ENCODE results near the gene FSTL5. TPM values are rescaled to one million over a fixed set of nuclear protein-coding genes. Genes with fewer than 3 reads are reported as not detected.

FSTL5 gene
- total and polyA plus RNA-seq, 8 donors = 0.08 to 1.9 (median 0.16) TPM

- 68 to 79% methylated on average over 1 of the region's 1 CpG for WGBS, 2 donors
- DNase-seq = no peak
- Histone ChIP-seq H3K27ac (no peak overlapping the region), H3K4me3 (no peak overlapping the region), H3K9me3 (no peaks in the 10 kb centered on the region), H3K36me3 (no peaks in the 10 kb centered on the region), H3K27me3 (no peaks in the 10 kb centered on the region), H3K4me1 (no peaks in the 10 kb centered on the region)
- no peak for FAIRE-seq
- no peak for TF ChIP-seq CTCF (IDR thresholded peaks at IDR 0.05)
- intact Hi-C loops (cut with DNase I) = no loop called here
- ATAC-seq = no peak
These were observed 176.2 kb downstream of the FSTL5 start for GRCh38 chr4:161987611-161988010.

DNA sequence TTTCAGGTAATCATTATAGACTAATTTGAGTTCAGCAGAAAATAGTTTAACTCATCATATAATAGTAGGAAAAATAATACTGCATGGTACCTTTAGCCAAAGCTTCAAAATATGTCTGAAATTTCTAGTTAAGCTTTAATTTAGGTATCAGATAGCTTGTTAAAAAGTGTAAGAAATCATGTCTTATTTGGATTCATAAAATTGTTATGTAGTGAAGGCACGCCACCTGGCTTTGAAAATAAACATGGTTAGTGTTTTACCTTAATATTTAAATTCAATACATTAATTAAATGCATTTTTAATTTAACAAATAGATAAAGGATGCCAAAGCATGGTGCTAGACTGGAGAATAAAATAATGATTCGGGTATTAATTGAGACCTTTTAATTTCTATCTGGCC, 211.4 kb downstream of the FSTL5 start:
- intact Hi-C loops (cut with DNase I) = no loop called here
- TF ChIP-seq CTCF (IDR thresholded peaks at IDR 0.05) = no peak
- no peak overlapping the region for H3K4me3 ChIP-seq
- H3K36me3 ChIP-seq = no peaks in the 10 kb centered on the region
- H3K27ac ChIP-seq = no peak overlapping the region
- H3K27me3 ChIP-seq = no peaks in the 10 kb centered on the region
- no peaks in the 10 kb centered on the region for H3K9me3 ChIP-seq
- no peaks in the 10 kb centered on the region for H3K4me1 ChIP-seq
- no peak for ATAC-seq
- WGBS, 2 donors = 42 to 56% methylated on average over 2 of the region's 2 CpGs
- FAIRE-seq = no peak
- no peak for DNase-seq

DNA sequence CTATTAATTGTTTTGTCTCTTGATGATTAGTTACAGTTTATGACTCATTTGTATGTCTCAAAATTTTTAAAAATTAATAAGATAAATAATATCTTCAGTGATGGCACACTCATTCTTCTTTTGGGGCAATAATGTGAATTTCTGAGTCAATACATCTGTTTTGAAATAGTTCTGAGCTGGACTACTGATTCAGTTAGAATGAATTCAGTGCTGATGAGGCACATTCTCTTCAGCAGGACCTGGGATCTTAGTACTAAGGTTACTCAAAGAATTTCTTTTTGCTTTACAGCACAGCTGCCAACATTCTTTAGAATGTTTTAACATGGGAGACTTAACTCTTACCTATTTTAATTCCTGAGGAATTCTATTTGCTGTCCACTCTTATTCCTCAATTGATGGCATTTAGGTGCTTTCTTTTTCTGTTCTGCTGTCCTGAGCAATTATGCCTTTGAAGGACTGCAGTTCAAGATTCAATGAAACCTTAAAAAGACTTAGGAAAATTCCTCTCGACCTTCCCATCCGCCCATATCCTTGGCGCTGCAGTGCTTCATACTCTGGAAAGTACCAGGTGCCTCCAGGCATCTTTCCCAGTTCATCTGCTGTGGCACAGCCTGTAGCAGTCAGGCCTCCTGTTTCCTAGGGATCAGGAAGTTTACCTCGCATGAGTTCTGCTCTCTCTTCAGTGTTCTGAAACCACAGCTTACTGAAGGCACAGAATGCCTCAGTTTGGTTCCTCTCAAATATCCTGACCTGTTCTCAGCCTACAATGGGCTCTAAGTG, 213.7 kb downstream of the FSTL5 start:
- Histone ChIP-seq H3K36me3 (no peaks in the 10 kb centered on the region), H3K9me3 (no peaks in the 10 kb centered on the region), H3K4me1 (no peaks in the 10 kb centered on the region), H3K27me3 (no peaks in the 10 kb centered on the region), H3K27ac (no peak overlapping the region), H3K4me3 (no peak overlapping the region)
- 68 to 69% methylated on average over 4 of the region's 4 CpGs for WGBS, 2 donors
- intact Hi-C loops (cut with DNase I) = no loop called here
- no peak for FAIRE-seq
- no peak for ATAC-seq
- no peak for DNase-seq
- TF ChIP-seq CTCF (IDR thresholded peaks at IDR 0.05) = no peak

GRCh38 chr4:161948026-161948770, 215.6 kb downstream of the FSTL5 start:
- WGBS, 2 donors = 84 to 88% methylated on average over 6 of the region's 6 CpGs
- H3K4me3 ChIP-seq = no peak overlapping the region
- FAIRE-seq = no peak
- no peaks in the 10 kb centered on the region for H3K4me1 ChIP-seq
- DNase-seq = no peak
- TF ChIP-seq CTCF (IDR thresholded peaks at IDR 0.05) = no peak
- ATAC-seq = no peak
- H3K27me3 ChIP-seq = no peaks in the 10 kb centered on the region
- H3K27ac ChIP-seq = no peak overlapping the region
- H3K36me3 ChIP-seq = no peaks in the 10 kb centered on the region
- no peaks in the 10 kb centered on the region for H3K9me3 ChIP-seq
- intact Hi-C loops (cut with DNase I) = no loop called here

- DNase-seq (no peak), FAIRE-seq (no peak), ATAC-seq (no peak)
- intact Hi-C loops (cut with DNase I) = no loop called here
- H3K4me3 ChIP-seq = no peak overlapping the region
- H3K27ac ChIP-seq = no peak overlapping the region
- no peaks in the 10 kb centered on the region for H3K4me1 ChIP-seq
- TF ChIP-seq CTCF (IDR thresholded peaks at IDR 0.05) = no peak
- H3K9me3 ChIP-seq = no peaks in the 10 kb centered on the region
- WGBS, 2 donors = 80 to 87% methylated on average over 1 of the region's 1 CpG
- no peaks in the 10 kb centered on the region for H3K27me3 ChIP-seq
- H3K36me3 ChIP-seq = no peaks in the 10 kb centered on the region
These were observed 226.2 kb downstream of the FSTL5 start for GRCh38 chr4:161937596-161937995.
